Trophoblast cell (in vitro differentiated cells and primary cell): ENCODE data around the gene UPK3A.

ENCODE experiments used
- DNase-seq, 2 donors: peaks; one replicate each; pipeline ENCODE4 v3.0.0-alpha.2; 2016
- H2AFZ ChIP-seq: 2 replicates; pipeline ENCODE4 v1.6.1; 2013; ENCODE audit warnings: low read length, moderate library complexity, mild to moderate bottlenecking; ENCODE audit not compliant: insufficient read depth, poor library complexity
- H2AK5ac ChIP-seq: 2 replicates; pipeline ENCODE4 v1.6.1; 2013; ENCODE audit warnings: mild to moderate bottlenecking, low read length
- H2BK120ac ChIP-seq: 2 replicates; pipeline ENCODE4 v1.6.1; 2013; ENCODE audit warnings: low read length, mild to moderate bottlenecking, moderate library complexity; ENCODE audit not compliant: insufficient read depth, poor library complexity
- H2BK12ac ChIP-seq: 2 replicates; pipeline ENCODE4 v1.6.1; 2013; ENCODE audit warnings: mild to moderate bottlenecking, low read length, moderate library complexity
- H2BK5ac ChIP-seq: 2 replicates; pipeline ENCODE4 v1.6.1; 2013; ENCODE audit warnings: low read length, low read depth, moderate library complexity, mild to moderate bottlenecking; ENCODE audit not compliant: poor library complexity
- H3K14ac ChIP-seq: 2 replicates; pipeline ENCODE4 v1.6.1; 2013; ENCODE audit warnings: mild to moderate bottlenecking, low read length
- H3K18ac ChIP-seq: 2 replicates; pipeline ENCODE4 v1.6.1; 2013; ENCODE audit warnings: mild to moderate bottlenecking, low read length
- H3K23ac ChIP-seq: 2 replicates; pipeline ENCODE4 v1.6.1; 2013; ENCODE audit warnings: low read length
- H3K27ac ChIP-seq: 2 replicates; pipeline ENCODE4 v1.5.1; 2013; ENCODE audit warnings: low read depth, mild to moderate bottlenecking, inconsistent platforms, low read length, moderate library complexity
- H3K27me3 ChIP-seq: 2 replicates; pipeline ENCODE4 v1.6.1; 2013; ENCODE audit warnings: inconsistent platforms, mild to moderate bottlenecking, low read length, moderate library complexity; ENCODE audit not compliant: insufficient read depth
- H3K36me3 ChIP-seq, 2 experiments: 1 replicate in 1 of 2; 2 replicates in 1 of 2; pipeline ENCODE4 v1.6.1; 2013; ENCODE audit warnings: low read length in 2 of 2, mild to moderate bottlenecking in 2 of 2, moderate library complexity in 1 of 2; ENCODE audit not compliant: insufficient read depth in 2 of 2, control insufficient read depth in 1 of 2
- H3K4ac ChIP-seq: 2 replicates; pipeline ENCODE4 v1.6.1; 2013; ENCODE audit warnings: low read depth, mild to moderate bottlenecking, low read length, moderate library complexity
- H3K4me1 ChIP-seq, 2 experiments: 1 replicate in 1 of 2; 2 replicates in 1 of 2; pipeline ENCODE4 v1.6.1; 2013; ENCODE audit warnings: low read length in 2 of 2, mild to moderate bottlenecking in 2 of 2, moderate library complexity in 1 of 2; ENCODE audit not compliant: insufficient read depth in 2 of 2, control insufficient read depth in 1 of 2
- H3K4me2 ChIP-seq: 2 replicates; pipeline ENCODE4 v1.6.1; 2013; ENCODE audit warnings: inconsistent platforms, mild to moderate bottlenecking, low read length, moderate library complexity
- H3K4me3 ChIP-seq: 2 replicates; pipeline ENCODE4 v1.5.1; 2013; ENCODE audit warnings: mild to moderate bottlenecking, low read depth, low read length, inconsistent platforms
- H3K79me1 ChIP-seq: one replicate; pipeline ENCODE4 v1.6.1; 2013; ENCODE audit warnings: low read length
- H3K79me2 ChIP-seq: 2 replicates; pipeline ENCODE4 v1.6.1; 2013; ENCODE audit warnings: low read length, mild to moderate bottlenecking; ENCODE audit not compliant: control insufficient read depth, insufficient read depth, poor library complexity
- H3K9ac ChIP-seq: 2 replicates; pipeline ENCODE4 v1.6.1; 2013; ENCODE audit warnings: mild to moderate bottlenecking, low read length
- H3K9me3 ChIP-seq: 2 replicates; pipeline ENCODE4 v1.6.1; 2013; ENCODE audit warnings: low read depth, mild to moderate bottlenecking, control low read depth, inconsistent platforms, low read length; ENCODE audit not compliant: insufficient read depth
- H4K12ac ChIP-seq: 2 replicates; pipeline ENCODE4 v1.6.1; 2013; ENCODE audit warnings: low read depth, mild to moderate bottlenecking, low read length, moderate library complexity
- H4K8ac ChIP-seq: 2 replicates; pipeline ENCODE4 v1.6.1; 2013; ENCODE audit warnings: low read depth, mild to moderate bottlenecking, low read length, moderate library complexity
- H4K91ac ChIP-seq: one replicate; pipeline ENCODE4 v1.6.1; 2013; ENCODE audit warnings: low read depth, mild to moderate bottlenecking, low read length, moderate library complexity
- WGBS: extraction: QIAGEN DNeasy Blood & Tissue Kit; methylation state at CpG from one replicate; pipeline ENCODE4 v1.1.7; 2013; ENCODE audit warnings: missing lambda C conversion rate; ENCODE audit not compliant: insufficient read length, insufficient coverage; ENCODE audit errors: extremely low coverage; 5-methylcytosine and 5-hydroxymethylcytosine counted together

Gene UPK3A

GRCh38 chr22:45310977-45311531 is 26.3 kb downstream of the UPK3A start:
- no peak overlapping the region for H4K91ac ChIP-seq
- H3K27ac ChIP-seq, result no peak overlapping the region
- peaks cover 14% of the 10 kb centered on the region for H3K79me1 ChIP-seq
- H3K27me3 ChIP-seq, result no peaks in the 10 kb centered on the region
- H3K4me1 ChIP-seq, result peaks cover 24 to 32% of the 10 kb centered on the region in 2 experiments
- no CpG with 5 or more reads among the region's 14 CpGs for WGBS
- no peaks in the 10 kb centered on the region for H3K36me3 ChIP-seq
- H3K4me2 ChIP-seq, result peak overlapping the region; percentile 94
- no peak overlapping the region for H2BK120ac ChIP-seq
- no peak overlapping the region for H3K14ac ChIP-seq
- no peak overlapping the region for H2BK5ac ChIP-seq
- H3K9me3 ChIP-seq, result peaks cover 3% of the 10 kb centered on the region
- H4K8ac ChIP-seq, result no peak overlapping the region
- no peak overlapping the region for H2AFZ ChIP-seq
- no peak overlapping the region for H3K9ac ChIP-seq
- no peak overlapping the region for H2BK12ac ChIP-seq
- no peak overlapping the region for H3K23ac ChIP-seq
- H3K4me3 ChIP-seq, result no peak overlapping the region
- H3K4ac ChIP-seq, result peak overlapping the region; percentile 89
- H3K18ac ChIP-seq, result peak overlapping the region; percentile 59
- no peak for DNase-seq
- peaks cover 17% of the 10 kb centered on the region for H3K79me2 ChIP-seq
- H4K12ac ChIP-seq, result no peak overlapping the region
- no peak overlapping the region for H2AK5ac ChIP-seq

GRCh38 chr22:45312415-45312814 is 27.7 kb downstream of the UPK3A start:
- no peak overlapping the region for H4K8ac ChIP-seq
- no peaks in the 10 kb centered on the region for H3K36me3 ChIP-seq
- peaks cover 3% of the 10 kb centered on the region for H3K9me3 ChIP-seq
- H3K18ac ChIP-seq, result no peak overlapping the region
- no peak overlapping the region for H2AK5ac ChIP-seq
- no peaks in the 10 kb centered on the region for H3K27me3 ChIP-seq
- peaks cover 18% of the 10 kb centered on the region for H3K79me2 ChIP-seq
- peak overlapping the region; percentile 20 for H2BK120ac ChIP-seq
- no peak overlapping the region for H3K9ac ChIP-seq
- peak overlapping the region; percentile 28 for H3K27ac ChIP-seq
- no peak overlapping the region for H4K12ac ChIP-seq
- H2BK5ac ChIP-seq, result peak overlapping the region; percentile 6
- H3K23ac ChIP-seq, result no peak overlapping the region
- no peak overlapping the region for H3K4me2 ChIP-seq
- H3K14ac ChIP-seq, result no peak overlapping the region
- no peak overlapping the region for H2AFZ ChIP-seq
- H3K4ac ChIP-seq, result no peak overlapping the region
- H2BK12ac ChIP-seq, result no peak overlapping the region
- H3K4me1 ChIP-seq, result peaks cover 26 to 32% of the 10 kb centered on the region in 2 experiments
- H3K79me1 ChIP-seq, result peaks cover 14% of the 10 kb centered on the region
- peak; percentile 33 to 59 for DNase-seq
- no peak overlapping the region for H3K4me3 ChIP-seq
- WGBS, result no CpG with 5 or more reads among the region's 8 CpGs
- no peak overlapping the region for H4K91ac ChIP-seq

GRCh38 chr22:45312856-45313255 is 28.1 kb downstream of the UPK3A start:
- H3K23ac ChIP-seq, result no peak overlapping the region
- no CpG with 5 or more reads among the region's 4 CpGs for WGBS
- H3K4me3 ChIP-seq, result no peak overlapping the region
- no peak overlapping the region for H4K12ac ChIP-seq
- no peak overlapping the region for H3K4ac ChIP-seq
- no peak overlapping the region for H3K9ac ChIP-seq
- H3K27me3 ChIP-seq, result no peaks in the 10 kb centered on the region
- H4K91ac ChIP-seq, result no peak overlapping the region
- H3K14ac ChIP-seq, result no peak overlapping the region
- H3K79me2 ChIP-seq, result peaks cover 20% of the 10 kb centered on the region
- no peaks in the 10 kb centered on the region for H3K36me3 ChIP-seq
- peaks cover 14% of the 10 kb centered on the region for H3K79me1 ChIP-seq
- DNase-seq, result peak in 1 of 2 donors; percentile 51
- H2AFZ ChIP-seq, result no peak overlapping the region
- H3K18ac ChIP-seq, result no peak overlapping the region
- H3K27ac ChIP-seq, result no peak overlapping the region
- no peak overlapping the region for H2BK5ac ChIP-seq
- no peak overlapping the region for H2BK12ac ChIP-seq
- no peak overlapping the region for H3K4me2 ChIP-seq
- H3K4me1 ChIP-seq, result peaks cover 26 to 32% of the 10 kb centered on the region in 2 experiments
- peaks cover 3% of the 10 kb centered on the region for H3K9me3 ChIP-seq
- H4K8ac ChIP-seq, result no peak overlapping the region
- no peak overlapping the region for H2BK120ac ChIP-seq
- H2AK5ac ChIP-seq, result no peak overlapping the region

- Histone ChIP-seq H3K9me3 (peaks cover 2% of the 10 kb centered on the region), H2BK5ac (no peak overlapping the region), H4K8ac (no peak overlapping the region), H3K14ac (no peak overlapping the region), H4K91ac (no peak overlapping the region), H3K18ac (peak overlapping the region; percentile 51), H3K79me1 (peaks cover 11% of the 10 kb centered on the region), H3K4me3 (no peak overlapping the region), H2AK5ac (peak overlapping the region; percentile 32), H3K23ac (no peak overlapping the region), H3K4me2 (no peak overlapping the region), H3K4me1 (peaks cover 22 to 33% of the 10 kb centered on the region in 2 experiments), H3K27me3 (no peaks in the 10 kb centered on the region), H3K4ac (peak overlapping the region; percentile 63), H4K12ac (no peak overlapping the region), H3K27ac (no peak overlapping the region), H2AFZ (no peak overlapping the region), H2BK12ac (no peak overlapping the region), H3K79me2 (peaks cover 20% of the 10 kb centered on the region), H3K36me3 (no peaks in the 10 kb centered on the region), H3K9ac (no peak overlapping the region), H2BK120ac (no peak overlapping the region)
- WGBS, result no CpG with 5 or more reads among the region's 8 CpGs
- no peak for DNase-seq
These were observed 29.4 kb downstream of the UPK3A start for GRCh38 chr22:45314054-45314721.
